Activated naive CD4-positive, alpha-beta T cell (primary cell): ENCODE measurements around the gene KCNF1.

Experiments
- DNase-seq, 4 experiments: peaks; one replicate each; lab custom pipeline; 2025; lab: John Stamatoyannopoulos, UW

The KCNF1 gene

DNA sequence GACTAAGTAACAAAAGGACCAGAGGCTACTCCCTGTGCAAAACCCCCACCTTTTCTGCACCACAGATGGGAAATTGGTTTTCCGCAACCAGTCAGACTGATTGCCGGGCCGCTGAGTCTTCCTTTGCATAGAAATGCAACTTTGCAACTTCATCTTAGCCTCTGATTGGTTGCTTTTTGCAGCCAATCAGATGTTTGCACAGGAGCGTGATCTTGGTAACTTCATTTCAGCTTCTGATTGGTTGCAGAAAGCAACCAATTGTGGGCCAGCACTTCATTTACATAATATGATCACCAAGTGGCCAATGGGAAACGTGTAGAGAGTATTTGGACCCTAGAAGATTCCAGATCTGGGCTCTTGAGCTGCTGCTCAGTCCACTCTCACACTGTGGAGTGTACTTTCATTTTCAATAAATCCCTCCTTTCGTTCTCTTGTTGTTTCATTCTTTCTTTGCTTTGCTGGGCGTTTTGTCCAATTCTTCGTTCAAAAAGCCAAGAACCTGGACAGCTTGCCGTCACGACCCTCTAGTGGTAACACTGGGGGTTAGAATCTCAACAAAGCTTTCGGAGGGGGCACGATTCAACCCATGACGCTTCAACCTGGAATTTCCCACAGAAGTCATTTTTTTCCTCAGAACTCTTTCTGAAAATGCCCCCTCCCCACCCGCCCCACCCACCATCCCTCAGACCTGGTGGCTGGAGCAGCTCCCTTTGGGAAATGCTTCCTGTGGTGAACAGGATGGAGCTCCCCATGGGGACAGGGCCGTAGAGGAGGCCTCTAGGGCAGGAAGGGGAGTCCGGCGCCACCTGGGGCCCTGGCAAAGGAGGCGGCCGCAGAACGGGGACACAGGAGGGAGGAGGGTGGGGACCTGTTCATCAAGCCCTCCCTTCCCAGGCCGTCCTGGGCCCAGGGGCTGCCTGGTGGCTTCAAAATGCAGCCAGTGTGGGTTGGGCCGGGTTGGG lies 31.8 kb upstream of the KCNF1 start:
- no peak for DNase-seq

DNA sequence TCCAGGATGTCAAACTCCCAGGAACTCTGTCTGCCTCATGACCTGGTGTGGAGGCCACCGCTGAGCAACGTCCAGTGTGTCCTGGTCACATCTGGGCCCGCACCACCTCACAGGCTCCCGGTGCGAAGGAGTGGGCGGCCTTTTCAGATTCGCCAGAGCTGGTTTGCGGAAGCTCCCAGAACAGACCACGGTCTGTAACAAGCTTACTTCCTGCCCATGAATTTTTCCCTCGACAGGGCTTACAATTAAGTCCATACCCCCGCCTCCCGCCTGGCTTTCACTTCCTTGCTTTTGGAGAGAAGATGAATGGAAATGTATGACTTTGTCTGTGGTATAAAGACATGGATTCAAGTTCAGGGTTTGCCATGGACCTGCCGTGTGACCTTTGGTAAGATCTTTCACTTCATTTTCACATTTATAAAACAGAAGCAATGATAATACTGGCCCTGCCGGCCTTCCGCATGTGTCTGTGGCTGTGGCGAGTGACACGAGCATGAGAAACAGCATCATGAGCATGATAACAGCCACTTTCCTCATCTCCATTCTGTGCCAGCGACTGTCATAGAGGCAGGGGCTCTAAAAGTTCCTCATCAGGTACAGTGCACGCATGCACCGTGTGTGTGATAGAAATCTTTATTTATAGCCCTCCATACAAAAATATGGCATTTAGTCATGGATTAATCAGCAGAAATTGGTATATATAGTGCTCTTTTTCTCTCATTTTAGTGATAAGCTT lies 31.0 kb upstream of the KCNF1 start:
- no peak for DNase-seq

DNA sequence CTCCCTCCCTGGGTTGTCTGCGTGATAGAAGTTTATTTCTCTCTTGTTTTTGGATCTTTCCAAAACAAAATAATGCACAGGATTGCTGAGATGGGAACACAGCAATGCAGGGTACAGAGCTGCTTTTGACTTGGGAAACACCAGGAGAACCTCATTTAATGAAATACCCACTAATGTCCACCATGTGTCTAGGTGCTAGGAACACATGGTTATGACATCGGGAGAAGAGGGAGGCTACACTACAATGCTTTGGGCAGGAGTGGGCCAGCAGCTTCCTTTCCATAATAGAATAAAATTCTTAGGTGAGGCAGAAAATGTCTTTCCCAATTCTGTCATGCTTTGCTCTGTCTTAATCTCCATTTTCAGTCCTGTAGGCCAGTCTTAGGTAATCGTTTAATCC lies 29.2 kb upstream of the KCNF1 start:
- DNase-seq, result no peak

DNA sequence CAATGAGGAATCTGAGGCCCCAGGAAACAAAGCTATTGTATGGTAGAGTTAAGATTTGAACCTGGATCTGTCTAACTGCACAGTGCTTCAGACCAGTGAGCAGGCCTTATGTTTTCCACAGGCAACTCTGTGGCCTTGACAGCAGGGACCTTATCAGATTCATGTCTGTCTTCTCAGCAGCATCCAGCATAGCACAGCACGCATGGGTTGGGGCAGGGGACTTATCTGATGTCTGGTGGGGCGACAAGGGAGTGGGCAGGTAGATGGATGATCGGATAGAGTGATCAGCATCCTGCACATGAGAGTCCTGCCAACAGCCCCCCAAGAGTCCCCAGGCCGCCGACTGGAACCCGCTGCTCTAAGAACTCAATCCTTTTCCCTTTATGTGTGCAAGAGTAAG lies 28.7 kb upstream of the KCNF1 start:
- no peak for DNase-seq

DNA sequence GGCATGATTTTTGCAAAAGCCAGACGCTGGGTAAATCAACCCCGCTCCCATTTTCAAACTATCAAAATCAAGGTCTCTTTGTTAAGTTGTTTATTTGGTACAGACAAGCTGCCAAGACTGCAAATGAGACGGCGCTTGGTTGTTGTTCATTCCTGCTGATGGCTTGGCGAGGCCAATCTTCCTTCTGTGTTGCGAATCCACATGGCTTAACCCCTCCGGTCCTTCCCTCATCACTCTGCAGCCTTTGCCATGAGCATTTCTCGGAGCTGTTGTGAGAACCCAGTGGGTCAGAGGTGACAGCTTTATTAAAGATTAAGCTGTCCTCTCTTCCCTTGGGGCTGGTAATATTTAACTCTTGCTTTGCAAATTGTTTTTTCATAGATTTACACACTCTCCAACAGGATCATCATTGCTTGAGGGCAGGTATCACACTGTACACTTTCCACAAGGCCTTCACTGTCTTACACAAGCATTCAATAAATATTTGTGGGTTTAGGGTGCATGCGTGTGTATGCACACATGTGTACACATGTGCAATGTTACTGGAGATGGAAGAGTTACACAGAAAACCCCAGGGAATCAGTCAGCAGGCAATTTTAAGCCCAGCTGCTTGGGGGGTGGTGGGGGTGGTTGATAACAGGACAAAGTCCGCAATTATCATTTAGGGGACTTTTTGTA lies 27.8 kb upstream of the KCNF1 start:
- DNase-seq, result no peak

DNA sequence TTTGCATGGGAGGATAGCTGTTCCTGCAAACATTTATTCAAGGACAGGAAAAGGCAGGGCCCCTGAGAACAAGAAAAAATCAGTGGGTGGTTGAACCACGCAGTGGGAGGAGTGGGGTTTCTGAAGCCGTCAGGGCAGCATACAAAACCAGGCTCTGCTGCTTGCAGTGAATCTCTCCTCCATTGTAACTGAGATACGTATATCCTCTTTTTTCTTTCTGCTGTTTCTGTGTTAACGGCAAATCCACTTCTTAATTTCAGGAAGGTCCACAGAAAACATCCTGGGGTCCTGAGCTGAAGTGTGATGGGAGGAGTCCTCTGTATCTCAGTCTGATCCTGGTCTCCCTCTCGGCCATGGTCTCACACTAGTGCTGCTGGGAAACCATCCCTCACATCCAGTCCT lies 27.2 kb upstream of the KCNF1 start:
- DNase-seq, result no peak

DNA sequence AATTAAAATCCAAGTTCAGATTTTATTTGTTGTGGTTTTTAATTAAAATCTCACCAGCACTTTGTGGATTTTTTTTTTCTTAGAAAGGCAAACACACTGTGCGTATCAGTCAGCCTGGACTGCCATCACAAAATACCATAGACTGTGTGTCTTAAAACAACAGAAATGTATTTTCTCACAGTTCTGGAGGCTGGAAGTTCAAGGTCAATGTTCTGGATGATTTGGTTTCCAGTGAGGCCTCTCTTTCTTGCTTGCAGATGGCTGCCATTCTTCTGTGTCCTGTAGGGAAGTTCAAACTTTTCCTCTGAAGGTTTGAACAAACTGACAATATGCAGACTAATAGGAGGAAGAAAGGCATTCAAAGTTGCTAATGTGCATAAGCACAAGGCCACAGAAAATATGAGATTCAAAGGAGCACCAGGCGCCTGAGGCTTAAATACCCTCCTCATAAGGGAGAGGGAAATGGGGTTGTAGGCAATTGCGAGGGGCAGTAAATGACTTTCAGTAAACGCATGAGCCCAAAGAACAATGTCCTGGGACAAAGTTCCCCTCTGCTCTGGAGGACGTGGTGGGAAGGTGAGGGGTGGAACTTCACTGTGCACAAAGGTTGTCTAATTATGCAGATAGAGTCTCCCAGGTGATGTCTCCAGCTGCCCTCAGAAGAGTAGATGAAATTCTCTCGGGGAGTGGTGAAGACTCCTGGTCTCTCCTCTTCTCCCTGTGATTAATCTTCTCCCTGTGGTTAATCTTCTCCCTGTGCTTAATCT lies 26.5 kb upstream of the KCNF1 start:
- no peak for DNase-seq

DNA sequence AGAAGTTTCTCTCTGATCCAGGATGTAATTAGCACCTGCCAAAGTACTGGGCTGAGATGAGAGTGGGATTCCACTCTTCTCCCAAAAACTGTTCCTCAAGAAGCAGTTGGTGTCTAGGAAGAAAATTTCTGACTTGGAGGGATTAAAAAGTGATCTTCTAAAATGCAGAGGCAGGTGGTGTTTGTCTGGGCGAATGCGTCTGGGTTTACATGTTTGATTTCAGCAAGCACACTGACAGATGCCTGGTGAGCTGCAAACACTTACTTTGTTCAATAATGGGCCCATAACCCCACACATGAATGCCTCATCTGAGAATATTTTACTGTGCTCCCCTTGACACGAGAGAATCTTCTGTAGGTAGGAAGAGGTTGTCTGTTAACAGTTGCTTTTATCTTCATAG lies 24.3 kb upstream of the KCNF1 start:
- no peak for DNase-seq

DNA sequence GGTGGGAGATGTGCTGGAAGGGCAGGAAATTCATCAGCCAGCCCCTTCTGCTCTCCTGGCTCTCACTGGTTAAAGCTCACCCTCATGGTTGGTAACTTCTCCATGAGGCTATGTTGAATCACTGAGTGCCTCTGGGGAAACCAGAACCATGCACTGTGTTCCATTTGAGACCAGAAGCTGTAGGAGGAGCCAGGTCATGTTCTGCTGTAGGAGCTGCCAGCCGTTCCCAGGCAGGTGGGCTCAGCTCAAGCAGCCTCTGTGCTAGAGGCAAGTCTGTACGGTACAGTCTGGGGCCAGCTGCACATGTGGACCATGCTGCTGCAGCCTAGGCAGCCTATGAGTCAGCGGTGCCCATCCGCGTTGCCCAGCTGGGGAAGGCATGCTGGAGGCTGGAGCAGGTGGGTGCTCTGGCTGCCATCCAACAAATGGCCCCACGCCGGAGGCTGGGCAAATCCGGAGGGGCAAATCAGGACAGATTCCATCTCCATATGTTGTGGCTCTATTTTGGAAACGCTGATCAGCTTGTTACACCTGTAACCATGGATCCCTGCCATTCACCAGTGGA lies 22.0 kb upstream of the KCNF1 start:
- no peak for DNase-seq

DNA sequence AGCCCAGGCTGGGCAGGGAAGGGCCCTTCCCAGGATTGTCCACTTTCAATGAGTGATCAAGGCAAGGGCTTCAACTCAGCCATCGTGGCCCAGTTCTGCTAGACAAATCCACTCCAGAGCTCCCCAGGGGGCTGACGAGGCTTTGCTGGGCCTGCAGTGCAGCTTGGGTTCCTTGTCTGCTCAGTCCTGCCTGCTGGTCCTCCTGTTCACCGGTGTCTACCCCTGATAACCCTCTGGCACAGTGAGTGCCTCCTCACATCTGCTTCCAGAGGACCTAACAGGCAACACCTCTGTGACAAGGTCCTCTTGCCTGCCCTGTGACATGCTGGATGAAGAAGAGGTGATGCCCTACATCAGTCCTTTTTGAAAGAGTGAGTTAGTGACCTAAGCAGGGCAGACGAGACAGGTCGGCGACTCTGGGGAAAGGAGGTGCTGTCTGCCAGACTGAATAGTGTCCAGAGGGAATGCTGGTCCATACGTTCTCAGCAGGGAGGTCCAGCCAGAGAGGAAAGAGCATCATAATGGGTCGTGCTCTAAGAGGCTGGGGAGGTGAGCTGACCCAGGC lies 20.9 kb upstream of the KCNF1 start:
- no peak for DNase-seq

DNA sequence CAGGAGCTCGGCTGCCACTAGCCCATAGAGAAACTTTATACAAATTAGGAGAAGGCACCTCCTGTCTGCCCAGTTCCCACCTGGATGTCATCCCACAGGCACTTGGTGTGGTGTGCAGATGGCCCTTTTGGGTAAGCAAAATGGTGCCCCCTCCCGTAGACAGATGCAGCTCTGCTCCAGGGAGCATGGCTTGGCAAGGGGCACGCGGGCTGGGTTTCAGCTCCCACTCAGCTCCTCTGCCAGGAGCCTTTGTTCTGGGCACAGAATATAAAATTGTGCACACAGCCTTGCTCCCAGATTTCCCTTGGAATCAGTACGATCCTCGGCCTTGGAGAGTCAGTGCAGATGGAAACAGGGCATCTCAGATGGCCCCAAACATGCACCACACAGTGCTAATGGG lies 20.3 kb upstream of the KCNF1 start:
- DNase-seq, result no peak

DNA sequence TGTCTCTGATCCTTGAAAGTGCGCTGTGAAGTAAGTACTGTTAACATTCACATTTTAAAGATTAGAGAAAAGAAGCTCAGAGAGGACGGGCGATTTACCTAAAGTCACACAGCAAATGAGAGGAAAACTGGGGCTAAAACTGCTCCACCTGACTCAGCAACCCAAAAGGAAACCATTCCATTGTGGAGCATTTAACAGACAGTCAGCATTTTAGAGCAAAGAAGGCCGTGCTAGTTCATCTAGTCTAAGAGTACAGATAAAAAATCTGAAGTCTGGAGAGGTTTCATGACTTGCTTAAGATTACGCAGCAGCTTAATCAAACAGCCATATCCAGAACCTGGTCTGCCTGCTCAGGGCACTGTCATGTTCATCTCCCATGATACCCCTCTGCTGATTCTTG lies 19.9 kb upstream of the KCNF1 start:
- no peak for DNase-seq

DNA sequence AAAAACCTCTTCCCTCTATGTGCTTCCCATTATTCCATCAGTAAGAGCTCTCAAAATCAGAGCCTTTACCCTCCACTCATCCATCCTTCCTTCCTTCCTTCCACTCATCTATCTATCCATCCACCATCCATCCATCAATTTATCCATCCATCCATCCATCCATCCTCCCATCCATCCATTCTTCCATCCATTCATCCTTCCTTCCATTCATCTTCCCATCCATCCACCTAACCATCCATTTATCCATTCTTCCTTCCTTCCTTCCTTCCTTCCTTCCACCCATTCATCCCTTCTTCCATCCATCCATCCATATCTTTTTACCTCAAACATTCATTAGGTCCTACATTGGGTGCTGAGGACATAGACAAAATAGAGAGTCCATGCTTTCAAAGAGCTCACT lies 19.4 kb upstream of the KCNF1 start:
- no peak for DNase-seq

DNA sequence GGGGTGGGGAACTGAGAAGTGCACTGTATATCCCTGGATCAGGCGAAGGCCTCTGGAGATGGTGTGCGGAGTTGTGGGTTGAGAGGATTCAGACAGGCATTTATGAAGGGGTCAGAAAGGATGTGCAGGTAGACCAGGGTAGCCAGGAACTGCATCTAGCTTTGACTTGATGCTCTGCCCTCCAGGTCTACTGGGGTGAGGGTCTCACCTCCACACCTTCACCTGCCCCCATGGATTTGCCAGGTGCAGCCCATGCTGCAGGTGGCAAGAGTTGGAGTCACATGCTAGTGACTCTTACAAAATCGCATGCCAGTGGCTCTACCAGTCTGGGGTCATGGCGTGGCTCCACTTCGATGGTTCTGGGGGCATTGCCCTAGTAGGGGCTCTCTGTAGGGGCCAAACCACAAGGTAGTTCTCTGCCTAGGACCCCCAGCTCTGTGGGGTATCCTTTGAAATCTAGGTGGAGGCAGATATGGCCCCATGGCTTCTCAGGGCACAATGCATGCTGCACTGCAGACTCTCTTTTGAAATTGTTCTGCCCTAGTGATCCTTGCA lies 18.9 kb upstream of the KCNF1 start:
- DNase-seq, result no peak

DNA sequence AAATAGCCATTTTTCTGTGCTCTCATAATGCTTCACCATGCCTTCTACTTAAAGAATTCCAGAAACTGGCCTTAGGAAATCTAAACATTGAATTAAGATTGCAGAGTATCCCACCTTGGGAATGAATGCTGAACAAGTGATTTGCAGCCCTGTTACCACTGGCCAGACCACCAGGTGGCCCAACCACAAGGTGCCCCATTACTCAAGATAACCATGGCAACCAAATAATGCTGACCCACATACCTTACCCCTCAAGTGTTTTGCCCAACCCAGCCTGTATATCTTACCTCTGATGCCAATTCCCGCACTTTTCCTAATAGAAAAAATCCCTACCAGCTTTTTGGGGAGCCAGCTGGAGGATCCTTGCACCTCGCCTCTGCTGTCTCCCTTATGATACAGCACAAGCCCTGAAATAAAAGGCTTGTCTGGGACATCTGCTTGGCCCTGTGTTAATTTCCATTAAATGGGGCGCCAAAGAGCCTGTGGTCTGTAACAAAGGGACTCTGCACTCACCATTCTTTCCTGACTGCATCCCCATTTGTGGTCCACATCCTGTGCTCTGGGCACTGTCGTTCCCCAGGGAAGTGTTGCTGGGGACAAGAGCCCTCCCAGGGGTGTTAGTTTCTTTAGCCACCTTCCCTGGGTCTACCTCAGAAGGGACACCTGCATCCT lies 17.3 kb upstream of the KCNF1 start:
- no peak for DNase-seq

DNA sequence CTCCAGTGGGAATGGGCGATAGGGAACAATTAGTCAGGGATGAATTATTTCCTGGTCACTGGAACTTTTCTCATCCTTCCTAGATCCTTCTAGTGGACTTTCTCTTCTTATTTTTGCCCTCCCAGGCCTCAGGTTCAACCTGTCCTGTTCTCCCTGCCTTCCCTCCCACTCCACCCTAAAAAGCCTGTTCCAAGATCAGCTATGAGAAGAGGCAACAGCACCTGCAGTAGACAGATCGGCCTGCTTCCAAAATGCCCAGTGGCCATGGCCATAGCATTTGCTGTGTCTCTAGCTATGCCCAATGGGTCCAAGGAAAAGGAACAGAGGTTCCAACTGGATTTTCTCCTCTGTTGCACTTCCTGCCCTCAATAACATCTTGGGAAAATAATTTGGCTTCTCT lies 16.5 kb upstream of the KCNF1 start:
- no peak for DNase-seq

DNA sequence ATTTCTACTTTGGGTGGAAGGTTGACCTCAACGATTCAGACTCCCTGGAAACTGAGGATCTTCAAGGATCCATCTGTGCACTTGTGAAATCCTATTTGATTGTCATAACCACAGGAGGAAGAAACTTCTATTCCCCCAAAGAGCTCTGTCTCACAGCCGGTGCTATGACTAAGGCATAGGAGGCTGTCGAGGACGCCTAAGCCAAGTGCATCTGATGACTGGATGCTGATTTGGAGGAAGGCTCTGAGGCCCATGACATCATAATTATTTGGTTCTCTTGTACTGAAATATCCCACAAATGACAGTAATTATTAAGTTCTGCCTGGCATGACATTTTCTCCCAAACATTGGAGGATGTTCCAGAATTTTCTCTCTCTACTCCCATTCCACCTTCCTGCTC lies 13.8 kb upstream of the KCNF1 start:
- no peak for DNase-seq

DNA sequence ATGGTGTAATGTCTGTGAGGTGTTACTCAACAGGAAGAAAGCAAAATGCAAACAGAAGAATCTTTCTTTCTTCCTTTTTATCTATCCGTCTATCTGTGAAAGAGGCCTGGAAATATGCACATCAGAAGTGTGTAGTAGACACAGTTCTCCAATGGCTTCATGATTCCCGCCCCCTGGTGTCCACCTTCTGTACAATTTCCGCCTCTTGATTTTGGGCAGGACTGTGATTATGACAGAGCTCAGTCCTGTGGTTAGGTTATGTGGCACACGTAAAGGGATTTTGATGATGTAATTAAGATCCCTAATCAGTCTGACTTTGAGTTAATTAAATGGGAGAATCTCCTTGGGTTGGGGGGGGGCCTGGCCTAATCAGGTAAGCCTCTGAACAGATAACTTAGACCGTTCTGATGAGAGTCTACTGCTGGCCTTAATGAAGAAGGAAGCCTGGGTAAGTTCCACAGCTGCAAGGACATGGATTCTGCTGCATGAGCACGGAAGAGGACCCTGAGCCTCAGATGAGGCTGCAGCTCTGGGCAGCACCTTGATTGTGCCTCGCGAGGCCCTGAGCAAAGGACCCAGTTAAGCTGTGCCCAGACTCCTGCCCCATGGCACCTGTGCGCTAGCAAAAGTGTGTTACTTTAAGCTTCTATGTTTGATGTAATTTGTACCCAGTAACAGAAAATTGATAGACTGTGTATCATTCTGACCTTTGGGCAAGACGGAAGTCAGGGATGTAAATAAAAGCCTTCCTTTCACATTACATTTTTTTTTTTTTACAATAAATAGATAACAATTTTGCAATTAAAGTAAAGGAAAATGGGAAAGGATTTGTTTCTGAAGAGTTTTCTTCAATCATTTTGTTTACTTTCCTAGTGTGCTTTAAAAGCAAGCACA lies 11.3 kb upstream of the KCNF1 start:
- no peak for DNase-seq

DNA sequence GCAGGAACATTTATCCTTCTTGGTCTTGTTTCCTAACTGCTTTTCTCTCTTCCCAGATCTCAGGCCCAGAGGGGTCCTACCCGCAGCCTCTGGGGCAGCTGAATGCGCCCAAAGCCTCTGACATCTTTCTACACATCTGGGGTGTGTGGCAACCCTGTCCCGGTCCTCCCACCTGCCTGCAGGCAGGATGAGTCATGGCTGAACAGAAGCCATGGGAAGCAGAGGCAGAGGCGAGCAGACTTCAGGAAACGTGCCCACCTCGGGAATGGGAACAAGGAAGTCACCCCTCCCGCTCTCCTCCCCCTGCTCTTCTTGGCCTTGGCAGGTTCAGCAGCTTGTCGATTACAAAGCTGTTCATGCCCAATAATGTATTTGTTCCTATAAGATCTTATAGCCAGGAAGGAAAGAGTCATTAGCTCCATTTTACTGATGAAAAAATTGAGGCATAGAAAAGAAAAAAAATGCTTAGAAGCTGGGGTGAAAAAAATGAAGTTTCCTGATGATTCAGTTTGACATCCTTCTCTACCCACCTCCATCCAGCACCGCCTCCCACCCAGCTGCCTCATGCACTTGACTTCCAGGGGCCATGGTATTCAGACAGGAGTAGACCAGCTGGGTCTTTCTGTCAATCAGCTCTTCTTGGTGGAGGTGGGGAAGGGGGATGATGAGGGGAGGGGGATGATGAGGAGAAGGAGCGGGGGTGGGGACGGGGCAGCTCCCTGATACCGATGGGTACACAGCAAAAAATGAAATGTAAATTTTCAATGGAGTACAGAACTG lies 10.4 kb upstream of the KCNF1 start:
- DNase-seq, result no peak
